SK-N-SH (cell line): ENCODE results near the gene PDE6A.

Experiments used
- TF ChIP-seq, protein P1 (sequence below): fragments of 200-600 bp; sonication (generic); IDR thresholded peaks from 2 replicates; pipeline ENCODE4 v1.6.1; 2017; ENCODE audit warnings: antibody characterized with exemption, mild to moderate bottlenecking, moderate library complexity
- TF ChIP-seq, protein P2 (sequence below): fragments of 150-350 bp; IDR thresholded peaks from 2 replicates; pipeline ENCODE4 v1.6.1; 2016; ENCODE audit warnings: mild to moderate bottlenecking, low read depth, low read length

DNA sequence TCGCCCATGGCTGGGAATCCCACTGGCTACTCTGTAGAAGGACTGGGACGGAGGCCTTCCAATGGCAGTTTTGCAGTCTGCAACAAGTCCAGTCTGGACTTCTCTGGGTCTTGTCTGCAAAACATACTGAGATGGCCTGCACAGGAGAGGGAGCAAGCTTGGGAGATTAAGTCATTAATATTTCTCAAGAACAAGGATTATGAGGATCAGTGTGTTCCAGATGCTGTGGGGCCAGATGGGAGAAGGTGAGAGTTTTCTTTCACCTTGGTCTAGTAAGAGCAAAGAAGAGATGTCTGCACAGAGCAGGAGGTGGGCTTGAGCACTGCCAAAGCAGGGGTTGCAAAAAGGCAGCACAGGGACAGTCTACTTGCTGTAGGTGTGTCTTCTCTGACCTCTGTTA, at the start of gene PDE6A:
- TF ChIP-seq, protein P1, sequence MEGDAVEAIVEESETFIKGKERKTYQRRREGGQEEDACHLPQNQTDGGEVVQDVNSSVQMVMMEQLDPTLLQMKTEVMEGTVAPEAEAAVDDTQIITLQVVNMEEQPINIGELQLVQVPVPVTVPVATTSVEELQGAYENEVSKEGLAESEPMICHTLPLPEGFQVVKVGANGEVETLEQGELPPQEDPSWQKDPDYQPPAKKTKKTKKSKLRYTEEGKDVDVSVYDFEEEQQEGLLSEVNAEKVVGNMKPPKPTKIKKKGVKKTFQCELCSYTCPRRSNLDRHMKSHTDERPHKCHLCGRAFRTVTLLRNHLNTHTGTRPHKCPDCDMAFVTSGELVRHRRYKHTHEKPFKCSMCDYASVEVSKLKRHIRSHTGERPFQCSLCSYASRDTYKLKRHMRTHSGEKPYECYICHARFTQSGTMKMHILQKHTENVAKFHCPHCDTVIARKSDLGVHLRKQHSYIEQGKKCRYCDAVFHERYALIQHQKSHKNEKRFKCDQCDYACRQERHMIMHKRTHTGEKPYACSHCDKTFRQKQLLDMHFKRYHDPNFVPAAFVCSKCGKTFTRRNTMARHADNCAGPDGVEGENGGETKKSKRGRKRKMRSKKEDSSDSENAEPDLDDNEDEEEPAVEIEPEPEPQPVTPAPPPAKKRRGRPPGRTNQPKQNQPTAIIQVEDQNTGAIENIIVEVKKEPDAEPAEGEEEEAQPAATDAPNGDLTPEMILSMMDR, result no peak
- TF ChIP-seq, protein P2, sequence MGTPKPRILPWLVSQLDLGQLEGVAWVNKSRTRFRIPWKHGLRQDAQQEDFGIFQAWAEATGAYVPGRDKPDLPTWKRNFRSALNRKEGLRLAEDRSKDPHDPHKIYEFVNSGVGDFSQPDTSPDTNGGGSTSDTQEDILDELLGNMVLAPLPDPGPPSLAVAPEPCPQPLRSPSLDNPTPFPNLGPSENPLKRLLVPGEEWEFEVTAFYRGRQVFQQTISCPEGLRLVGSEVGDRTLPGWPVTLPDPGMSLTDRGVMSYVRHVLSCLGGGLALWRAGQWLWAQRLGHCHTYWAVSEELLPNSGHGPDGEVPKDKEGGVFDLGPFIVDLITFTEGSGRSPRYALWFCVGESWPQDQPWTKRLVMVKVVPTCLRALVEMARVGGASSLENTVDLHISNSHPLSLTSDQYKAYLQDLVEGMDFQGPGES, result no peak
